ENCODE data around the gene ELK3.

The ELK3 gene

DNA sequence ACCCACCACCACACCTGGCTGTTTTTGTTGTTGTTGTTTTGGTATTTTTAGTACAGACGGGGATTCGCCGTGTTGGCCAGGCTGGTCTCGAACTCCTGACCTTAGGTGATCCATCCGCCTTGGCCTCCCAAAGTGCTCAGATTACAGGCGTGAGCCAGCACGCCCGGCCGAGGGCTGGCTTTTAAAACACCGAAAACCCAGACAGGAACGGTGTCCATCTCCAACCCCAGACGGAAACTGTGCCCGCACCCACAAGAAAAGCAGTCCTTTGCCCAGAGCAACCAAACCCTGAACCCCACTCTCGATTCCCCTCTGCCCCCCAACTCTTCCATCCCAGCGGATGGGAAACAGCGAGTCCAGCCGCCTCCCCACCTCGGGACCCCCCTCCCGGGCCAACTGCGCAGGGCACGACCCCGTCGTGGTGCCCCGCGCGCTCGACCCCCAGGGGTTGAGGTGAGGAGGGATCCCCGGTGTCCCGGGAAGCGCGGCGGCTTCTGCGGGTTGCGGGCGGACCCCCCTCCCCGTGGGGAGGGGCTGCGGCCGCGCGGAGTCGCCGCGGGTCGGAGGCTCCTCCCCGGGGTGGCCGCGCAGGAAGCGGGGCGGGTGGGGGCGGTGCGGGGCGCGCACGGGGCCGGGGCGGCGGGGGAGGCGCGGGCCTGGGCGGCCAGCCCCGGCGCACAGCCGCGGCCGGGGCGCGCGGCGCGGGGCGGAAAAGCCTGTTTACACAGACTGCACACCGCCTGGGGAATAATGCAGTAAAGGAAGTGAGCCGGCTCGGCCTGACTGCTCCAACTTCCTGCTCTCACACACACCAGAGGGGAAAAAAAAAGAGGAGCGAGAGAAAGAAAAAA is at the start of gene ELK3:
TSS of gene ELK3 (plus strand) at position 651 of the 851 bp plus-strand sequence.
- DNase-seq (ENCODE audit: low read depth, low spot score) = no peak

DNA sequence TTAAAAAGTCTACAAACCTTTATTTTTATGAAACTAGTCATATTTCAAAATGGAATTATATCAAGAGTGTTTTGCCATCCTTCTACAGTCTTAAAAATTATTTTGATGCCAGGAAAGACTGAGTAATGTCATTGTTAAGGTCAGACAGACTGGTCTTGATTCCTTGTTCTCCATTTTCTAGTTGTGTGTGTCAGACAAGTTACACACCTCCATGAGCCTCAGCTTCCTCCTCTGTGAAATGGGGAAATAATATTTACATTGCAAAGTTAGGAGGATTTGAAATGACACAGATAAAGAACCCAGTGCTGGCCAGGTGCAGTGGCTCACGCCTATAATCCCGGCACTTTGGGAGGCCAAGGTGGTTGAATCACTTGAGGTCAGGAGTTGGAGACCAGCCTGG is 47.4 kb upstream of the ELK3 start:
- DNase-seq (ENCODE audit: low read depth, low spot score) = no peak

DNA sequence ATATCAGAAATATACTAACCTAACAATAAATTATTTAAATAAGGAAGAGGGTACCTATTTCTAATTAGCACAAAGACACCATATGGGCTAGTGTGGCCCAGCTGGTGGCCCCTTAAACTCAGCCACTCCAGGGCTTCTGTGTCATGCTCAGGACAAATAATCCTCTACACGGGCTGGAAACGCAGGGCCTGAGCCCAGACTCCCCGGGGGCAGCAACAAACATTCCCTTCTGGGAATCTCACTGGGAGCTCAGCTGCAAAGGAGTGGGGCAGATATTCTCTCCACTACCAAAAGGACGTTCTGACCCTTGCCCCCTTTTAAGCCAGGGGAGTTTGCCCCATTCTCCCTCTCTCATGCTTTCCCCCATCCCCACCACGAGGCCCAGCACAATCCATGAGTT is 43.7 kb upstream of the ELK3 start:
- no peak for DNase-seq (ENCODE audit: low read depth, low spot score)

DNA sequence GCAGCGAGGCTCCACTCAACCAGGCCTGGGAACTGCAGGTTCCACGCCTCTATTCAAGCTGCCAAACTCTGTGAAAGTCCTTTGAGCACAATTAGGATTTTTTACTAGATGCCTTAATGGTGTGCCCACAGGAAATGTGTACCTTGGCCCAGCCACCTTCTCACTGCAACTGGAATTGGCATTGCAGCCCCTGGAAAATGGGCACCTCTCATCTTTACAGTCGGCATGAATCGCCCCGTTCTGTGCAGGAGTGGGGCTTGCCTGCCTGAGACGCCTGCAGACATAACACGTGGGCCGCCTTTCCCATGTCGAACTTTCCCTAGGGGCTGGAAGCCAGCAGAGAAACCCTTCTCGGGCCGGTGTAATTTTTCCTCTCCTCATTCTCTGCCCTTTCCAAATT is 42.0 kb upstream of the ELK3 start:
- no peak for DNase-seq (ENCODE audit: low read depth, low spot score)

DNA sequence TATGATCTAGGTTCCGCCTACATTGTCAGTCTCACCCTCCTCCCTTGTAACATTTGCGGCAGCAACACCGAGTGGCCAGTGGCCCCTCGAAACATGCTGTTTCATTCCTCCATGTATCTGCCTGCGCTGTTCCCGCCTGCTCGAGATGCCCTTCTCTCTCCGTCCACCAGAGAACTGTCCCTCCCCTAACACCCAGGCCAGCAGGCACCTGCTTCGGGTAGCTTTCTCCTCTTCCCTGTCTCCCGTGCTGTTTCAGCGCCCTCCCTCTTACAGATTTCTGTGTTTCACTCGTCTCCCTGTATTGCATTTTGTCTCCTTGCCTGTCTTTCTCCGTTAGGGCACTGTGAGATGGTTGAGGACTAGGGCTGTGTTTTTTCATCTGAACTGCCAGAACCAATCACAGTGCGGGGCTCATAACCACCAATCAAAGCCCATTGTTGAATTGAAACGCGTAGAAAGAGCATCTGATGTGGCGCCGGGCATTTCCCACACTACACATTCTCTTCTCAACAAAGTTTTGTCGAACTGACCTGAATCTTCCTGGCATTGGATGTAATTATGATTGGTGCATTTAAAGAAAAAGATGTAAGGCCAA is 40.9 kb upstream of the ELK3 start:
- DNase-seq (ENCODE audit: low read depth, low spot score) = no peak

DNA sequence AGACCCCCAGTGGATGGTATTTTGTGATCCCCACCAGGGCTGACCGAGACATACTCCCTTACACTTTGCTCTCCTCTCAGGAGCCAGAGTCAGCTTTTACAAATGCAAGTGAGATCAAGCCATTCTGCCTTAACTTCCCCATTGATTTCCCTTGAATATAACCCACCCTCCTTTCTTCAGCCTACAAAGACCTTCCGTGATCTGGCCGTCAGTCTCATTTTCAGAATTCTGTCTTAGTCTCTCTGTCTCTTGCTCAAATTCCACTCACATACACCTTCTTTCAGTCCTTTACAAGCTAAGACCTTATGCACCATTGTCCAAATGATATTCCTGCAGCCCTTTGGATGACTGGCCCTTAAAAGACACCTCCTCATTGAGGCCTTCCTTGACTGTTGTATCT is 39.0 kb upstream of the ELK3 start:
- DNase-seq (ENCODE audit: low read depth, low spot score) = no peak

DNA sequence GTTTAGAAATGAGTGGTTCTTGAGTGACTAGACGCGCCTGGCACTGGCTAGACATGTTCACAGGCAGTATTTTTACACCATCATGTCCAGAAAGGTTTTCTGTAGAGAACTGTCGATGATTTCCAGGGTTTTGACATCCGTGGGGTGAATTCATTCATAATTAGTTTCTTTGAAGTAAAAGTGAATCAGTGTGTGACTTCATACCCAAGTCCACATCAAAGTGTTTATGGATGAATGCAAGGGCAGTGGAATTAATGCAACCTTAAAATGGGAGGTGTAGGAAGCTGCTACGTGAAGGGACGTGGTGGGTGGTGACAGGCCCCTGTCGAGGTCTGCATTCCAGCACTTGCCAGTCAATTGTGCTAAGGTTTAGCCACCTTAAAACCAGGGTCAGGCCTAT is 38.4 kb upstream of the ELK3 start:
- no peak for DNase-seq (ENCODE audit: low read depth, low spot score)

DNA sequence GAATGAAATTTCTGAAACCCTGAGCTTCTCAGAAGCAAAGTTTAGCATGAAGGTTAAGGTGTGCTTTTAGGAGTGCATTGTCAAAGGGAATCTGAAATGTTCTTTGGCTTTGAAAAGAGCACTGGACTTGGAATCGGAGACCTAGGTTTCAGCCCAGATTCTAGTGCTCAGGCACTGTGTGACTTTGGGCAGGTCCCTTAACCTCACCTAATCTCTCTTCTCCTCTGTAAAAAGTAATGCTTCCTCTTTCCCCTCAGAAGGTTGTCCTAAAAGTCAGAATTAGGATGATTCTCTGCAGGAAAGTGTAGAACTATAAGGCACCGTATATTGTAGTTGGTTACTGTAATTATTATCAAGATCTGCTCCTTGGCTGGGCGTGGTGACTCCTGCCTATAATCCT is 38.0 kb upstream of the ELK3 start:
- DNase-seq (ENCODE audit: low read depth, low spot score) = no peak

DNA sequence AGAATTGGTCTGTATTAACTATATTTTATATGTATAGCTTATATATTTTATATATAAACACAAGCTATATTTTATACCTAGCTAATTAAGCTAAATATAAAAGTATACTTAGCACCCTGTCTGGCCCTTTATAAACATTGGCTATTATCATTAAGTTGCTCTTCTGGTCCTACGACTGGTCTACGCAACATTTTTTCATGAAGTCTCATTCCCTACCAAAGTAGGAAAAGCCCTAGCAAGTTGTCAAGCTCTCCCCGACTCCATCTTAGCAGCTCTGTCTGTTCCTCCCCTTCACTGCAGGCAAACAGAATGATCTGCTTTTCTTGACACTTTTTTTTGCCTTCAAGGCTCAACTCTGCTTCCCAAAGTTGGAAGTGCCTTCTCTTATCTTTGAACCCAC is 36.7 kb upstream of the ELK3 start:
- DNase-seq (ENCODE audit: low read depth, low spot score) = no peak

DNA sequence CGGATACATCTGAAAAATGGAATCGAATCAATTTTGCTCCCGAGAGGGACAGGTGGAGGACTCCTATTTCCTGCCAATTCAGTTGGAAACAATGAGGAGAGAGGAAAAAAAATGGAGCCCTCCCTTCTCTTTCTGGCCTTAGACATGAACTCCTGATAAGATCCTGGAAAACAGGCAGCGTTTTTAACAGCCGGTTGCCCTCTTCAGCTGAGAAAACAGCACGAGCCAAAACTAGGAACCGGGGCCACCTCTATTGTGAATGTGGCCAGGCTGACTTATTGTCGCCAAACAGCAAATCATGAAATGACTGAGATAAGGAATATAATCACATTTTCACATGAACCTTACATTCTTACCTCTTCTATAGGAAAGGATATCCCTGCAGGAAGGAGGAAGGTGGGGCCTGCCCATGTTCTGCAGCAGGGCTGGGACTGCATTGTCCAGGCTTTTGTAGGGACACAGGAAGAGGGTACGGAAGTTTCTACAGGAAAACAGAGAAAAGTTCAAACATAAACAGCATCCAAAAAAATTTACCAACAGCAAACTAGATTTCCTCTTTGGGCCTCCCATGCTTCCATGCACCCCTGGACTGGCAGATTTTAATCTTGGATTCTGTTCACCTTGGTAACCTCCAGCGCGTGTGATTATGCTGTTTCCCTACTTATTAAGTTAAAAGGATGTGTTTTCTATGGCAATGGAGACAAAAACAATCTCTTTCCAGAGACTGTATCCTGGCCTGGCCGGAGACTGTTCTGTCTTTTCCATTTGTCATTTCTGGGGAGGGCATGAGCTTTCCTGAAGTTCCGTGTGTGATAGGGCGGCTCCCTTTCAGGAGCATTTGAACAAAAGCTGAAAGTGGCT is 29.0 kb upstream of the ELK3 start:
- no peak for DNase-seq (ENCODE audit: low read depth, low spot score)

DNA sequence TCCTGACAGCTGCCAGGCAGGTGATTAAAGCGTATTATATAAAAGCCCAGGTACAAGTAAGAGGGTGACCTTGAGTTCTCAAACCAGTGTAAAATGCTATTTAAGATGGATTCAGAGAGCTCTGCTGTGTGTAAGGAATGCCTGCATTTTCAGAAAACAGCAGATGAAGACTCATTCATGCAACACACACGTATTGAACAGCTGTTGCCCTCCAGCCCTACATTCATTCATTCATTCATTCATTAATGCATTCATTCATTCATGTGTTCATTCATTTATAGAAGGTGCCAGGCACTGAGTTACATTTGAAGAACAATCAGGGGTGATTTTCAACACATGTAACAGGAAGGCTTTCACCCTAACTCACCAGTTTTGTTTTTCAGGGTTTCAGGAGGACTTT is 27.4 kb upstream of the ELK3 start:
- DNase-seq (ENCODE audit: low read depth, low spot score) = no peak

DNA sequence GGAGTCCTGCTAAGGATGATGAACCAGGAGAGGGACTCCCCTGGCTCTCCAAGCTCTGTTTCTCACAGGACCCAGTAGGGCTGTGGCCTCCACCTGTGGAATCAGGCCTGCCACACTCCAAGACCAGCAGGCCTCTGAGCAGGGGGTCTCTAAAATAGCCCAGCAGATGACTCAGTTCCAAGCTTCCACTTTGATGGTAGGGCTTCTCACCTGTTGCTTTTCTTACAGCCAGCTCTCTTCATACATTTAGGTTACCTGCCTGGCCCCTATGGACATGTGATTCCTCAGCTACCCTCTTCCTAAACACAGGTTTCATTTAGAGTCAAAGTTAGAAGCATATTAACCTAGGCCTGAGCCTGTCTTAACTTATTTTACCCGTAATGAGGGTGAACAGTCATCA is 26.7 kb upstream of the ELK3 start:
- no peak for DNase-seq (ENCODE audit: low read depth, low spot score)

DNA sequence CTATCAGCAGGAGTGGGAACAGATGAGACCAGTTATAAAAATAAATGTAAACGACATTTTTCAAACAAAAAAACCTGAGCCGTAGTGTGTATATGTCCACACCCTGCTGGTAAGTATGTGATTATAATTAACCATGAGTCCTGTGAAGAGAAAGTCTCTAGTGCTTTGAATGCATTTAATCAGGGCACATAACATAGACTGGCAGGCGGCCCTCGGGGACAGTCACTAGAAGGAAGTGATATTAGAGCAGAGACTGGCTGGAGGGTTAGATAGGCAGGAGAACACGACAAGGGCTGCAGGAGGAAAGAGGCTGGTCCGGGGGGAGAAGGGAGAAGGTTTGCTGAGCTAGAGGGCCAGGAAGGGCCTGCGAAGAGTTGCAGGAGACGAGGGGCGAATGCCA is 23.8 kb upstream of the ELK3 start:
- no peak for DNase-seq (ENCODE audit: low read depth, low spot score)

DNA sequence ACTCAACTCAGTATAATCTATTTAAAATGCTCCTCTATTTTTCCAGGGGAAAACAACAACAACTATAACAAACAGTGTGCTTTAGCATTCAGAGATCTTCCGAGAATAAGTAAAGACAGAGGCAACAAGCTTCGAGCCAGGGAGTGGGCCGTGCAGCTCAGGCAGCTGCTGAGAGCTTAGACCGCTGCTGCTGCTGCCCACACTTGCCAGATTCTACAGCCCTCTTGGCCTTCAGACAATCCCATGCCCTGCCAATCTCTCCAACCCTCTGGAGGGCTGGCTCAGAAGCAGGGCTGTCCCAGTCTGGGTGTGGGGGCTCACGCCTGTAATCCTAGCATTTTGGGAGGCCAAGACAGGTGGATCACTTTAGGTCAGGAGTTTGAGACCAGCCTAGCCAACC is 23.4 kb upstream of the ELK3 start:
- no peak for DNase-seq (ENCODE audit: low read depth, low spot score)

DNA sequence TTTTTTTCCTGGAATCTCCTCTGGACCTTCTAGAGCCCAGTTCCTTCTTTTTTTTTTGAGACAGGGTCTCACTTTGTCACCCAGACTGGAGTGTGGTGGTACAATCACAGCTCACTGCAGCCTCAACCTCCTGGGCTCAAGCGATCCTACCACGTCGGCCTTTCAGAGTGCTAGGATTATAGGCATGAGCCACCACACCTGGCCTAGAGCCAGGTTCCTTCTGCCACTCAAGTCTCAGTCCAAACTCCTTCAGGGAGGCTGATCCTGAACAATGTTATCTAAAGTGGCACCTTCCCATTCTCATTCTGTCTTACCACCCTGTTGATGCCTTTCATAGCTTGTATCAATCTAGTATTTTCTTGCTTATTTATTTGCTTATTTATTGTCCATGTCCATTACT is 22.3 kb upstream of the ELK3 start:
- no peak for DNase-seq (ENCODE audit: low read depth, low spot score)

DNA sequence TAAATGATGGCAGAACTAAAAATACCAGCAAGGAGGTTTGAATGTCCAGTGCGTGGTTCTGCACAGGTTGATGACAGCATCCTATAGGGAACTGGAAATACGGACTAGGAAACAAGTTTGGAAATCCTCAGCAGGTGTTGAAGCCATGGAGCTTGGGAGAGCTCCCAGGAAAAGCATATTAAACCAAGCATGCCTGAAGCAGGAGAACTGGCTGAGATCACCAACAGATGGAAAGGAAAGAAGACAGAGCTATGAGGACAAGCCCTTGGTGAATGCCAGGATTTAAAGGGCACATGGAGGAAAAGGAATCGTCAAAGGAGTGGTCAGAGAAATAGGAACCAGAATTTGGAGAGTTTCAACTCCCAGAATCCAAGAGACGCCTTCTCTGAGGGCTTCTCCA is 21.2 kb upstream of the ELK3 start:
- no peak for DNase-seq (ENCODE audit: low read depth, low spot score)

DNA sequence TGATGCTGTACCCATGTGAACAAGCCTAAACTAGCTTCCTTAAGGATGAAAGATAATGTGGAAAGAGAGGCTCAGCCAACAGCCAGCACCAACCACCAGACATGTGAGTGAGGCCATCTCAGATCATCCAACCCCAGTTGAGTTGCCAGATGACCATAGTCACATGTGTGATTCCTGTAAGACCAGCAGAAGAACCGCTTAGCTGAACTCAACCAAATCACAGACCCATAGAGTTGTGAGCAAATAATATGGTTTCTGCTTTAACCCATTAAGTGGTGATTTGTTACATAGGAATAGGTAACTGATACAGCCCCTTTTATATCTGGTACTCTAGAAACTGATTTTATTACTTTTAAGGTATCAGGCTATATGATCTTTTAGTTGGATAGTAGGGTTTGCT is 17.6 kb upstream of the ELK3 start:
- DNase-seq (ENCODE audit: low read depth, low spot score) = no peak

DNA sequence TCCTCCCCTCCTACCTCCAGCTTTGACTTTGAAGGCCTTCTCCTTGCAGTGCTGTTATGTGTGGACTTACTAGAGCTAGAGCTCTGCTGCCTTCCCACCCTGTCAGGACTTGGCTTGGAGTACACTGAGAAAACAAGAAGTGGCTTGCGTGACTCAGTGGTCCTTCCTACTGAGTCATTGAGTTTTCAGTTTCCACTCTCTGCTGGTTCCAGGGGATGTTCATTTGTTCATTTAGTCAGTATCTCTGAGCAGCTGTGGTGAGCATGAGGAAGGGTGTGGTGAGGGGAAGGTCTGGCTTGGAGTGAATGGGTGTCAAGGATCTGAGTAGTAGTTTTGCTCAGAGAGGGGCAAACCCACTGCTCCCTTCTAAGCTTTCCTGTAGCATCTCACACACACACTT is 17.2 kb upstream of the ELK3 start:
- DNase-seq (ENCODE audit: low read depth, low spot score) = peak; percentile 18

DNA sequence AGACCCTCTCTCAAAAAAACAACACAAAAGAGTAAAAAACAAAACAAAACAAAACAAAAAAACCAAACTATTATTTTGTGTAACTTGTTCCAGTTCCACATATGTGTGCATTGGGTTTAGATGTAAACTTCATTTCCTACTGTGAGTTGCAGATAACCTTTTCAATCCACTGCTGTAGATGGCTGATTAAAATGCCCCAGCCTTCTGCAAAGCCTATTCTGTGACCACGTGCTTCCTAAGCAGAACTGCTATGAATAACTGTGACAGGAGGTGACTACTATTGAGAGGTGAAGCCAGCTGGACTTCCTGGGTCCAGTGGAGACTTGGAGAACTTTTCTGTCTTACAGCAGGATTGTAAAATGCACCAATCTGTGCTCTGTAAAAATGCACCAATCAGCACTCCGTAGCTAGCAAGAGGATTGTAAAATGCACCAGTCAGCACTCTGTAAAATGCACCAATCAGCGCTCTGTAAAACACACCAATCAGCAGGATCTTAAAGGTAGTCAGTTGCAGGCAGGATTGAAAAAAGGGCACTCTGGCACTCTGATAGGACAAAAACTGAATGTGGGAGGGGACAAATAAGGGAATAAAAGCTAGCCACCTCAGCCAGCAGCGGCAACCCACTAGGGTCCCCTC is 10.3 kb upstream of the ELK3 start:
- DNase-seq (ENCODE audit: low read depth, low spot score) = no peak

DNA sequence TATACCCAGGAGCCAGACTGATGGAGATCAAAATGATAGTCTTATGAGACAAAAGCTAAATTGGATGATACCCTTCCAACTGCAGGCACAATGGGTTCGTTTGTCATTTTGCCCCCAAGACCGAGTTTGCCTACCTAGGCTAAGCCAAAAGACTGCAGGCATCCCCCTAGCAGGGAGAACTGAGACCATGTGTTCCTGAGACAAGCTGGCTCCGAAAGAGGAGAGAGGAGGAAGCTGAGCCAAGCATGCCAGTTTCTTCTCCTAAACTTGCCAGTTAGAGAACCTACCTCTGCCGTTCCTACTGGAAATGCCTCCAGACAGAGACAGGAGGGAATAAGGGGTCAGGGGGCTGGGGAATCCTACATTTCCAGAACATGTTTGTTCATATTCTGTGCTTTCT is 8.3 kb upstream of the ELK3 start:
- no peak for DNase-seq (ENCODE audit: low read depth, low spot score)

DNA sequence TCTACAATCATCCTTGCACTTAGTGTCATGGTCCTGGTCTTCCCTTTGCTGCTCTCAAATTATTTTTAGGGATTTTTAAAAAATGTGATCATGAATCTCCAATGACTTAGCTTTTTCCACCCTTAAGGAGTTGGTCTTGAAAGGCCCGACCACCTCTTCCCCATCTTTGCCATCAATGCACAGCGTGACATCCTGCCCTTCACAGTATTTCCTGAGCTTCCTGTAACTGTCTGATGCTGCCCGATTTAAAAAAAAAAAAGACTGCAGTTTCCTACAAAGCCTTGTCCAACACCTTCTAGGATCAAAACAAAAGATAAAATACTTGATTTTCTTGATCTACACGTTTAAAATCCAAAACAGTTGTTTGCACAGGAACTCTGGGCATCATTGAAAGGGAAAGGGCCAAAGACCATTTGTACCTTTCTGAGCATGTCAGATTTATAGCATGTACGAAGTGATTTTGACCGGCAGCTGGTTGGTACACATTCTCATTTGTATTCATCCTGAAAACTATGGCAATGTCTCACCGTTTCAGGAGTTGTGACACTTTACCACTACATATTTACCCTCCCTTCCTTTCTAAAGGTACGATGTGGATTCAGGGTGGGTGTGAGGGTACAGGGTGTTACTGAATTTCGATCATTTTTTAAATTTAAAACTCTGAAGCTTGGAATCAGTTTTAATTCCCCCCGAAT is 7.4 kb upstream of the ELK3 start:
- no peak for DNase-seq (ENCODE audit: low read depth, low spot score)

DNA sequence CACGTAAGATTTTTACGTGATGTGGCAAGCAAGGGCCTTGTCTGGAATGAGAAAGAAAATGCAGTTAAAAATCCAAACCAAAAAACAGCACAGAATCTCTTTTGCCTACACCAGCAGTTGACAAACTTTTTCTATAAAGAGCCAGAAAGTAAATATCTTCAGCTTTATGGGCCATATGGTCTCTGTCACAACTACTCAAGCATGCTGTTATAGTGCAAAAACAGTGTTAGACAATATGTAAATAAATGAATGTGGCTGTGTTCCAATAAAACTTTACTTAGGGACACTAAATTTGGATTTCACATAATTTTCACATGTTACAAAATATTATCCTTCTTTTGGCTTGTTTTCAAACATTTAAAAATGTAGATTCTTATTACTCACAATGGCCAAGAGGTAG is 6.2 kb upstream of the ELK3 start:
- no peak for DNase-seq (ENCODE audit: low read depth, low spot score)
